Uterus (tissue), 4 donors: ENCODE measurements around the gene APOBEC3G. TPM values are rescaled to one million over a fixed set of nuclear protein-coding genes. Genes with fewer than 3 reads are reported as not detected.

ENCODE experiments used
- DNase-seq, 2 donors: peaks; one replicate each; pipeline ENCODE4 v3.0.0-alpha.2; 2019 to 2020
- H3K27ac ChIP-seq, 2 donors: fragments of 200-600 bp; sonication (generic); 1 replicate in 1 of 2; 2 replicates in 1 of 2; pipeline ENCODE4 v1.5.1; 2016 to 2018
- H3K27me3 ChIP-seq, 2 donors: fragments of 200-600 bp; sonication (generic); one replicate each; pipeline ENCODE4 v1.5.1; 2018 to 2019; ENCODE audit warnings: control low read depth in 1 of 2
- H3K36me3 ChIP-seq, 2 donors: fragments of 200-600 bp; sonication (generic); one replicate each; pipeline ENCODE4 v1.5.1; 2019; ENCODE audit warnings: control low read depth in 1 of 2
- H3K4me1 ChIP-seq, 2 donors: fragments of 200-600 bp; sonication (generic); one replicate each; pipeline ENCODE4 v1.5.1; 2018 to 2019; ENCODE audit warnings: control low read depth in 1 of 2
- H3K4me3 ChIP-seq, 2 donors: fragments of 200-600 bp; sonication (generic); 1 replicate in 1 of 2; 2 replicates in 1 of 2; pipeline ENCODE4 v1.5.1; 2018 to 2019; ENCODE audit warnings: mild to moderate bottlenecking in 1 of 2
- H3K9me3 ChIP-seq, 2 donors: fragments of 200-600 bp; sonication (generic); one replicate each; pipeline ENCODE4 v1.5.1; 2019; ENCODE audit warnings: control low read depth in 1 of 2
- CTCF ChIP-seq, 4 experiments: fragments of 200-600 bp in 2 of 4; fragments of 450-650 bp in 2 of 4; sonication (generic) in 2 of 4; IDR thresholded peaks; one replicate each; pipeline ENCODE4 v1.5.1; 2016 to 2019; ENCODE audit warnings: antibody characterized with exemption in 4 of 4, mild to moderate bottlenecking in 2 of 4, moderate library complexity in 1 of 4
- POLR2A ChIP-seq, 2 donors: fragments of 450-650 bp; IDR thresholded peaks; one replicate each; pipeline ENCODE4 v1.6.1; 2016; ENCODE audit warnings: antibody characterized with exemption in 2 of 2, mild to moderate bottlenecking in 1 of 2, moderate library complexity in 1 of 2
- intact Hi-C: fragments of 100-400 bp; cut with DNase I; formaldehyde crosslinking; loops from one replicate; pipeline ENCODE4 v1.15.1; 2023; ENCODE audit warnings: low total_unique reads
- total RNA-seq, 4 donors: library from RNA; depleted of rRNA in 3 of 4; stranded (reverse); fragments of >200 nt in 3 of 4; gene quantifications; one replicate each; pipeline versions ENCODE4 v1.1.0 to v1.2.4, GENCODE V29; 2014 to 2023
- donor health status: DM: yes; HTN: yes; CAD: no.

Gene APOBEC3G
- total RNA-seq, 4 donors from 2014 or later = 5.9 to 36.1 (median 21.6) TPM

GRCh38 chr22:39115570-39115969 is 38.5 kb downstream of the APOBEC3G start:
- no peaks in the 10 kb centered on the region for H3K36me3 ChIP-seq
- H3K27ac ChIP-seq = no peak overlapping the region
- TF ChIP-seq POLR2A (IDR thresholded peaks at IDR 0.05) (no peak), CTCF (IDR thresholded peaks at IDR 0.05) (no peak)
- no peaks in the 10 kb centered on the region for H3K9me3 ChIP-seq
- no peaks in the 10 kb centered on the region for H3K4me1 ChIP-seq
- no peak overlapping the region for H3K4me3 ChIP-seq
- H3K27me3 ChIP-seq = peaks cover 0 to 5% of the 10 kb centered on the region in 2 donors
- intact Hi-C loops = no loop called here
- DNase-seq = no peak

- DNase-seq = no peak
- no peaks in the 10 kb centered on the region for H3K4me1 ChIP-seq
Measured at GRCh38 chr22:39115977-39116621, 39.0 kb downstream of the APOBEC3G start.

GRCh38 chr22:39117585-39118191 is 40.6 kb downstream of the APOBEC3G start:
- H3K9me3 ChIP-seq = no peaks in the 10 kb centered on the region
- peaks cover 0 to 5% of the 10 kb centered on the region in 2 donors for H3K27me3 ChIP-seq
- H3K4me1 ChIP-seq = no peaks in the 10 kb centered on the region
- TF ChIP-seq CTCF (IDR thresholded peaks at IDR 0.05) = peak in 2 of 4 experiments; percentile 23 to 32
- no peak for TF ChIP-seq POLR2A (IDR thresholded peaks at IDR 0.05)
- no peak overlapping the region for H3K4me3 ChIP-seq
- intact Hi-C loops = no loop called here
- DNase-seq = no peak
- H3K27ac ChIP-seq = no peak overlapping the region
- H3K36me3 ChIP-seq = no peaks in the 10 kb centered on the region

More at GRCh38 chr22:39115977-39116621, 39.0 kb downstream of the APOBEC3G start:
- no peaks in the 10 kb centered on the region for H3K9me3 ChIP-seq
- intact Hi-C loops = no loop called here
- TF ChIP-seq CTCF (IDR thresholded peaks at IDR 0.05) = no peak
- TF ChIP-seq POLR2A (IDR thresholded peaks at IDR 0.05) = no peak
- H3K27me3 ChIP-seq = peaks cover 0 to 5% of the 10 kb centered on the region in 2 donors
- H3K27ac ChIP-seq = no peak overlapping the region
- no peak overlapping the region for H3K4me3 ChIP-seq
- H3K36me3 ChIP-seq = no peaks in the 10 kb centered on the region

GRCh38 chr22:39120983-39121382 is 43.9 kb downstream of the APOBEC3G start:
- Histone ChIP-seq H3K4me3 (no peak overlapping the region), H3K4me1 (no peaks in the 10 kb centered on the region), H3K27me3 (no peaks in the 10 kb centered on the region), H3K36me3 (no peaks in the 10 kb centered on the region), H3K27ac (no peak overlapping the region), H3K9me3 (no peaks in the 10 kb centered on the region)
- TF ChIP-seq POLR2A (IDR thresholded peaks at IDR 0.05) = no peak
- no peak for TF ChIP-seq CTCF (IDR thresholded peaks at IDR 0.05)
- no peak for DNase-seq
- intact Hi-C loops = loop anchor here (10.0 kb wide), 1 partner anchor 256 kb away; no protein-coding TSS in a partner anchor

- no peaks in the 10 kb centered on the region for H3K27me3 ChIP-seq
- no peaks in the 10 kb centered on the region for H3K4me1 ChIP-seq
- no peak for TF ChIP-seq CTCF (IDR thresholded peaks at IDR 0.05)
- no peak for TF ChIP-seq POLR2A (IDR thresholded peaks at IDR 0.05)
- no peaks in the 10 kb centered on the region for H3K36me3 ChIP-seq
- H3K27ac ChIP-seq = no peak overlapping the region
- H3K9me3 ChIP-seq = no peaks in the 10 kb centered on the region
- intact Hi-C loops = loop anchor here (10.0 kb wide), 1 partner anchor 258 kb away; no protein-coding TSS in a partner anchor
- no peak overlapping the region for H3K4me3 ChIP-seq
- DNase-seq = no peak
Measured at GRCh38 chr22:39122772-39123470, 45.8 kb downstream of the APOBEC3G start.
